Psoas muscle (tissue), 8 donors: ENCODE results near the gene OSBP2. TPM values are rescaled to one million over a fixed set of nuclear protein-coding genes. Genes with fewer than 3 reads are reported as not detected.
A peak's percentile ranks its signal among the peaks of the same experiment; 100 is the strongest.

ENCODE experiments used
- ATAC-seq, 4 donors: fragments of 200-7000 bp; cut with Tn5 transposase; one replicate each; pipeline ENCODE4 v1.9.1; 2020; ENCODE audit warnings: moderate library complexity in 3 of 4, mild to moderate bottlenecking in 2 of 4
- DNase-seq, 2 donors: peaks; one replicate each; pipeline ENCODE4 v3.0.0-alpha.2; 2020
- H3K27ac ChIP-seq: fragments of 200-600 bp; one replicate; pipeline ENCODE4 v1.8.0; 2022
- H3K27me3 ChIP-seq, 3 donors: fragments of 200-600 bp in 1 of 3; one replicate each; pipeline versions ENCODE4 v1.6.1 to v1.8.0; 2013 to 2022; ENCODE audit warnings: low read length in 2 of 3, mild to moderate bottlenecking in 2 of 3, moderate library complexity in 1 of 3; ENCODE audit not compliant: insufficient read depth in 3 of 3
- H3K36me3 ChIP-seq, 2 donors: fragments of 200-600 bp in 1 of 2; one replicate each; pipeline versions ENCODE4 v1.6.1 to v1.8.0; 2013 to 2022; ENCODE audit warnings: low read depth in 1 of 2, mild to moderate bottlenecking in 1 of 2, moderate library complexity in 1 of 2; ENCODE audit not compliant: insufficient read depth in 1 of 2
- H3K4me1 ChIP-seq: fragments of 200-600 bp; one replicate; pipeline ENCODE4 v1.8.0; 2022
- H3K4me3 ChIP-seq: fragments of 200-600 bp; one replicate; pipeline ENCODE4 v1.8.0; 2022; ENCODE audit warnings: mild to moderate bottlenecking
- H3K9me3 ChIP-seq: fragments of 200-600 bp; one replicate; pipeline ENCODE4 v1.8.0; 2022
- CTCF ChIP-seq: fragments of 200-600 bp; IDR thresholded peaks from one replicate; pipeline ENCODE4 v1.8.0; 2022; ENCODE audit warnings: antibody characterized with exemption
- WGBS, 3 donors: extraction: QIAGEN DNeasy Blood & Tissue Kit; methylation state at CpG; one replicate each; pipeline versions ENCODE4 v1.1.6 to v1.1.7; 2013; 5-methylcytosine and 5-hydroxymethylcytosine counted together
- intact Hi-C, 2 donors: fragments of 100-400 bp; cut with DNase I; formaldehyde crosslinking; loops; one replicate each; pipeline versions ENCODE4 v1.11.0 to v1.14.2; 2022
- polyA plus RNA-seq, 3 donors: library from polyadenylated mRNA; stranded (reverse); fragments of 200-250 nt; gene quantifications; one replicate each; pipeline ENCODE4 v1.2.3, GENCODE V29; 2013
- total RNA-seq, 4 donors: library from RNA; stranded (reverse); fragmentation: NEBNext Ultra II Directional in 2 of 4; extraction: Animal tissue kit (Norgen Biotek cat#: 25700) in 2 of 4; gene quantifications; one replicate each; pipeline versions ENCODE4 v1.2.1 to v1.2.4, GENCODE V29; 2021 to 2023
- donor health status: healthy with polysubstance abuse.
- donor health status: DM: no; HTN: no; CAD: no; lungs with moderate emphysema.
- donor health status: Bipolar disorder and iron deficiency.
- donor health status: healthy.
- donor health status: DM: yes; HTN: yes; CAD: no.
- donor health status: DM: no; HTN: no; CAD: no.
- donor health status: DM: no; HTN: no; CAD: no.
- donor health status: DM: yes; HTN: yes; CAD: no.

Gene OSBP2
- total and polyA plus RNA-seq, 7 donors = 0.27 to 8.2 (median 2.5) TPM

- ATAC-seq (no peak), DNase-seq (no peak)
- Histone ChIP-seq H3K9me3 (no peaks in the 10 kb centered on the region), H3K27ac (no peak overlapping the region), H3K36me3 (no peaks in the 10 kb centered on the region), H3K27me3 (no peaks in the 10 kb centered on the region), H3K4me3 (no peak overlapping the region), H3K4me1 (no peaks in the 10 kb centered on the region)
- intact Hi-C loops = no loop called here
- TF ChIP-seq CTCF = no peak
- 91 to 97% (median 93%) methylated on average over 6 of the region's 6 CpGs for WGBS, 3 donors
Observed at GRCh38 chr22:30832407-30832987, 137.8 kb downstream of the OSBP2 start.

GRCh38 chr22:30833322-30833721 is 138.6 kb downstream of the OSBP2 start:
- ATAC-seq (no peak), DNase-seq (no peak)
- Histone ChIP-seq H3K27ac (no peak overlapping the region), H3K36me3 (no peaks in the 10 kb centered on the region), H3K4me3 (no peak overlapping the region), H3K4me1 (no peaks in the 10 kb centered on the region), H3K9me3 (peaks cover 7% of the 10 kb centered on the region), H3K27me3 (no peaks in the 10 kb centered on the region)
- 88 to 95% (median 93%) methylated on average over 2 of the region's 2 CpGs for WGBS, 3 donors
- TF ChIP-seq CTCF = no peak
- intact Hi-C loops = no loop called here

- intact Hi-C loops = no loop called here
- Histone ChIP-seq H3K9me3 (peaks cover 7% of the 10 kb centered on the region), H3K27me3 (no peaks in the 10 kb centered on the region), H3K4me1 (no peaks in the 10 kb centered on the region), H3K27ac (no peak overlapping the region), H3K36me3 (no peaks in the 10 kb centered on the region), H3K4me3 (no peak overlapping the region)
- ATAC-seq (peak in 2 of 4 donors; percentile 51 to 75), DNase-seq (no peak)
- 41 to 60% (median 44%) methylated on average over 6 of the region's 6 CpGs for WGBS, 3 donors
- TF ChIP-seq CTCF = no peak
Observed at GRCh38 chr22:30837531-30837930, 142.9 kb downstream of the OSBP2 start.

- Histone ChIP-seq H3K27me3 (no peaks in the 10 kb centered on the region), H3K4me3 (no peak overlapping the region), H3K27ac (no peak overlapping the region), H3K4me1 (no peaks in the 10 kb centered on the region), H3K36me3 (no peaks in the 10 kb centered on the region), H3K9me3 (peaks cover 7% of the 10 kb centered on the region)
- intact Hi-C loops = no loop called here
- TF ChIP-seq CTCF = no peak
- ATAC-seq (no peak), DNase-seq (no peak)
- 67 to 68% (median 68%) methylated on average over 3 of the region's 3 CpGs for WGBS, 3 donors
Observed at GRCh38 chr22:30838111-30838510, 143.4 kb downstream of the OSBP2 start.

- no peak for TF ChIP-seq CTCF
- no peak for DNase-seq
- Histone ChIP-seq H3K9me3 (peaks cover 7% of the 10 kb centered on the region), H3K4me3 (no peak overlapping the region), H3K27ac (no peak overlapping the region), H3K27me3 (no peaks in the 10 kb centered on the region), H3K4me1 (no peaks in the 10 kb centered on the region), H3K36me3 (no peaks in the 10 kb centered on the region)
- ATAC-seq = no peak
- 84 to 95% (median 94%) methylated on average over 5 of the region's 5 CpGs for WGBS, 3 donors
- intact Hi-C loops = no loop called here
Observed at GRCh38 chr22:30841273-30841672, 146.6 kb downstream of the OSBP2 start.
